NCI-H2107 treated with DMSO at 0.1 percent for 48 hours (cell line): Measurements from ENCODE around the gene ZNF253.
"Not testable (repeated sequence)": the region's sequence is repeated elsewhere in the genome, so short reads cannot be mapped to it uniquely, and the experiment has no call there.

Experiments
- DNase-seq: peaks from one replicate; lab custom pipeline; 2025; ENCODE audit not compliant: unreplicated experiment; lab: John Stamatoyannopoulos, UW

The ZNF253 gene

DNA sequence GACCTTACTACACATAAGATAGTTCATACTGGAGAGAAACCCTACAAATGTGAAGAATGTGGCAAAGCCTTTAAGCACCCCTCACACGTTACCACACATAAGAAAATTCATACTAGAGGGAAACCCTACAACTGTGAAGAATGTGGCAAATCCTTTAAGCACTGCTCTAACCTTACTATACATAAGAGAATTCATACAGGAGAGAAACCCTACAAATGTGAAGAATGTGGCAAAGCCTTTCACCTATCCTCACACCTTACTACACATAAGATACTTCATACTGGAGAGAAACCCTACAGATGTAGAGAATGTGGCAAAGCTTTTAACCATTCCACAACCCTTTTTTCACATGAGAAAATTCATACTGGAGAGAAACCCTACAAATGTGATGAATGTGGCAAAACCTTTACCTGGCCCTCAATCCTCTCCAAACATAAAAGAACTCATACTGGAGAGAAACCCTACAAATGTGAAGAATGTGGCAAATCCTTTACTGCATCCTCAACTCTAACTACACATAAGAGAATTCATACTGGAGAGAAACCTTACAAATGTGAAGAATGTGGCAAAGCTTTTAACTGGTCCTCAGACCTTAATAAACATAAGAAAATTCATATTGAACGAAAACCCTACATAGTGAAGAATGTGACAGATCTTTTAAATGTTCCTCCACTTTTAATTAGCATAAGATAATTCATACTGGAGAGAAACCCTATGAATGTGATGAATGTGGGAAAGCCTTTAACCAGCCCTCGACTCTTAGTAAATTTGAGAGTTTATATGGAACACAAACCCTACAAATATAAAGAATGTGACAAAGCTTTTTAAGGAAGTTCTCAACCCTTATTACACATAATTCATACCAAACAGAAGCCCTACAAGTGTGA, 26.6 kb downstream of the ZNF253 start:
- DNase-seq = not testable (repeated sequence)

DNA sequence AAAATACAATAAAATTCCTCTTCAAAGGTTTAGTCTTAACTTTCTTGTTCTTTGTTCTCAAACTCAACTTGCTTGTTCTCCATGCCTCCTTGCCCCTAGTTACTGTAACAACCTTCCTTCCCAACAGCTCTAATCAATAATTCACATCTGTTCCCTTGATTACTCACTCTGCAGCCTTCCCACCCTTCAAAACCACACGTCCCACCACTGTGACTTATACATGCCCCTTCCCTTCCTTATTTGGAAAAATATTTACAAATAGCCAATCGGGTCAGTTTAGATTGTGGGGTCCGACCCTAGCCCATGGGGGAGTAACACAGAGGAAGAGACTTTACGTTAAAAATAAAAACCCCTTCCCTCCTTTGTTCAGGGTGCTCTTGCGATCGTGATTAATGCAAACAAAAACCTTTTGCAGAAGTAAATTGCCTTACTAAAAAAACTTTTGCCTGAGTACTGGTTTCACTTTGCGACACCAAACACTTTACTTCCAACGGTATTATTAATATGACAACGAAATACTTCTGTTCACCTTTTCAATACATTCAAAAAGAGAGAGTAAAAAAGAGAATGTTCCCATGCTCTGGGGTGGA, 34.6 kb downstream of the ZNF253 start:
- DNase-seq = no peak

DNA sequence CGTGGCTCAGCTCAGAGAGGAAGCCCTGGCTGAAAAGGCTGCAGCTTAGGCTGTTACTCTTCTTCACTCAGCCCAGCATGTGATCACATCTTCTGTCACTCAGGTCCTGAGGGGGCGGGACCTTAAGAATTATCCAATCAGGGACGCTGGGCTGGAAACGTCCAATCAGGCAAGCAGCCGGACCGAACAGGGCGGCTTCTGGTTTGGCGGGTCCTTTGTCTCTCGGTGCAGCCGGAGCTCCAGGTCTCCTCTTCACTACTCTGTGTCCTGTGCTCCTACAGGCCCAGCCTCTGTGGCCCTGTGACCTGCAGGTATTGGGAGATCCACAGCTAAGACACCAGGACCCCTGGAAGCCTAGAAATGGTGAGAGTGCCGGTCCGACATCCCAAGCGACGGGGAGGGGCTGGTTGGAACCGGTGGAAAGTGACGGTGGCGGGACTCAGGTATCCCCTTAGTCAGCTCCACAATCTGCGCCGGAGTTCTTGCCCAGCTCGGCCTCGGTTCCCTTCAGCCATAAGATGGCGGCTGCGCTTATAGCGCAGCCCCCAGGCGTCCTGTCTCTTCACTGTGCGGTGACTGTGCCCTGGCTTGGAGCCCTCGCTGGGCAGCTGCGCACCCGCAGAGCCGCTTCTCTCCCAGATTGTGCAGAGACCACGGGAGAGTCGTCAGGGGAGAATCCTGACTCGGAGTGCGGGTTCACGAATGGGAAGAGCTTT, 35.2 kb downstream of the ZNF253 start, which contains the start of gene ZNF93:
TSS of gene ZNF93 (plus strand) at position 218 of the 716 bp plus-strand sequence. CDS start at position 361, 143 bp downstream.
- DNase-seq = peak; percentile 82

GRCh38 chr19:19907551-19907950, 41.9 kb downstream of the ZNF253 start:
- not testable (repeated sequence) for DNase-seq

- DNase-seq = no peak
Measured at GRCh38 chr19:19909654-19910053, 44.0 kb downstream of the ZNF253 start.

- DNase-seq = no peak
Measured at GRCh38 chr19:19911150-19911549, 45.5 kb downstream of the ZNF253 start.

- DNase-seq = no peak
Measured at GRCh38 chr19:19914596-19914995, 48.9 kb downstream of the ZNF253 start.

DNA sequence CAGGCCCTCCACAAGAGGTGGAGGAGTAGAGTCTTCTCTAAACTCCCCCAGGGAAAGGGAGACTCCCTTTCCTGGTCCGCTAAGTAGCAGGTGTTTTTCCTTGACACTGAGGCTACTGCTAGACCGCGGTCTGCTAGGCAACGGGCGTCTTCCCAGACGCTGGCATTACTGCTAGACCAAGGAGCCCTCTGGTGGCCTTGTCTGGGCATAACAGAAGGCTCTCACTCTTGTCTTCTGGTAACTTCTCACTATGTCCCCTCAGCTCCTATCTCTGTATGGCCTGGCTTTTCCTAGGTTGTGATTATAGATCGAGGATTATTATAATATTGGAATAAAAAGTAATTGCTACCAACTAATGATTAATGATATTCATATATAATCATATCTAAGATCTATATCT, 64.7 kb downstream of the ZNF253 start:
- DNase-seq = not testable (repeated sequence)

DNA sequence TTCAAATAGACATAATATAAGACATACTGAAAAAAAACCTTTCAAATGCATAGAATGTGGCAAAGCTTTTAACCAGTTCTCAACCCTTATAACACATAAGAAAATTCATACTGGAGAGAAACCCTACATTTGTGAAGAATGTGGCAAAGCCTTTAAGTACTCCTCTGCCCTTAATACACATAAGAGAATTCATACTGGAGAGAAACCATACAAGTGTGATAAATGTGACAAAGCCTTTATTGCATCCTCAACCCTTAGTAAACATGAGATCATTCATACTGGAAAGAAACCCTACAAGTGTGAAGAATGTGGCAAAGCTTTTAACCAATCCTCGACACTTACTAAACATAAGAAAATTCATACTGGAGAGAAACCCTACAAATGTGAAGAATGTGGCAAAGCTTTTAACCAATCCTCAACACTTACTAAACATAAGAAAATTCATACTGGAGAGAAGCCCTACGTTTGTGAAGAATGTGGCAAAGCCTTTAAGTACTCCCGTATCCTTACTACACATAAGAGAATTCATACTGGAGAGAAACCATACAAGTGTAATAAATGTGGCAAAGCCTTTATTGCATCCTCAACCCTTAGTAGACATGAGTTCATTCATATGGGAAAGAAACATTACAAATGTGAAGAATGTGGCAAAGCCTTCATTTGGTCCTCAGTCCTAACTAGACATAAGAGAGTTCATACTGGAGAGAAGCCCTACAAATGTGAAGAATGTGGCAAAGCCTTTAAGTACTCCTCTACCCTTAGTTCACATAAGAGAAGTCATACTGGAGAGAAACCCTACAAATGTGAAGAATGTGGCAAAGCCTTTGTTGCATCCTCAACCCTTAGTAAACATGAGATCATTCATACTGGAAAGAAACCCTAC, 68.0 kb downstream of the ZNF253 start:
- DNase-seq = not testable (repeated sequence)

- DNase-seq = no peak
Measured at GRCh38 chr19:19937403-19937802, 71.7 kb downstream of the ZNF253 start.

GRCh38 chr19:19938449-19938848, 72.8 kb downstream of the ZNF253 start:
- no peak for DNase-seq

GRCh38 chr19:19943848-19944582, 78.3 kb downstream of the ZNF253 start:
- no peak for DNase-seq
